NB4 (cell line): ENCODE measurements around the gene LRMDA.

Experiments used
- POLR2A ChIP-seq: IDR thresholded peaks from 2 replicates; pipeline ENCODE4 v1.6.1; 2011; ENCODE audit warnings: mild to moderate bottlenecking; ENCODE audit not compliant: insufficient read length; ENCODE audit errors: extremely low read depth
- TF ChIP-seq, protein P1 (sequence below): IDR thresholded peaks from one replicate; pipeline ENCODE4 v1.5.1; 2012; ENCODE audit warnings: low read depth, low read length

DNA sequence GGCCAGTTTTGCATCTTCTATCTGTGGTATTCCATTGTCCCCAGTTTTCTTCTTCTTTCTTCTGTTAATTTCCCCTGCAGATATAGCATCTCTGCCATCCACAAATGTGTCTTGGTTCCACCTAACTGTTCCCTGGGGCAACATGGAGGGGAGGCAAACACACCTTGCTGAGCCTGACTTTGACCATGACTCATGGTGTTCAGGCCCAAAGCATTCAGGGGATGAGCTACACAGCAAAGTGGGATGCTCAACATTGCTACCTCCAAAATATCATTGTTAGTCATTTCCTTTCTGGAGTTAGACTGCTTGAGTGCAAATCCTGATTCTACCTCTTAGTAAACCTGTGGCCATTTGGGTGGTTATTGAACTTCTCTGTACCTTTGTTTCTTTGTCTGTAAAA lies 542.7 kb downstream of the LRMDA start:
- TF ChIP-seq, protein P1, sequence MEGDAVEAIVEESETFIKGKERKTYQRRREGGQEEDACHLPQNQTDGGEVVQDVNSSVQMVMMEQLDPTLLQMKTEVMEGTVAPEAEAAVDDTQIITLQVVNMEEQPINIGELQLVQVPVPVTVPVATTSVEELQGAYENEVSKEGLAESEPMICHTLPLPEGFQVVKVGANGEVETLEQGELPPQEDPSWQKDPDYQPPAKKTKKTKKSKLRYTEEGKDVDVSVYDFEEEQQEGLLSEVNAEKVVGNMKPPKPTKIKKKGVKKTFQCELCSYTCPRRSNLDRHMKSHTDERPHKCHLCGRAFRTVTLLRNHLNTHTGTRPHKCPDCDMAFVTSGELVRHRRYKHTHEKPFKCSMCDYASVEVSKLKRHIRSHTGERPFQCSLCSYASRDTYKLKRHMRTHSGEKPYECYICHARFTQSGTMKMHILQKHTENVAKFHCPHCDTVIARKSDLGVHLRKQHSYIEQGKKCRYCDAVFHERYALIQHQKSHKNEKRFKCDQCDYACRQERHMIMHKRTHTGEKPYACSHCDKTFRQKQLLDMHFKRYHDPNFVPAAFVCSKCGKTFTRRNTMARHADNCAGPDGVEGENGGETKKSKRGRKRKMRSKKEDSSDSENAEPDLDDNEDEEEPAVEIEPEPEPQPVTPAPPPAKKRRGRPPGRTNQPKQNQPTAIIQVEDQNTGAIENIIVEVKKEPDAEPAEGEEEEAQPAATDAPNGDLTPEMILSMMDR = no peak
- no peak for TF ChIP-seq POLR2A
